GM12892 (cell line): ENCODE results near the gene LBX2.

ENCODE experiments used
- POLR2A ChIP-seq: IDR thresholded peaks from 2 replicates; pipeline ENCODE4 v1.6.1; 2011; ENCODE audit warnings: low read depth, low read length, control low read depth
- TAF1 ChIP-seq: IDR thresholded peaks from 2 replicates; pipeline ENCODE4 v1.6.1; 2011; ENCODE audit warnings: low read depth, mild to moderate bottlenecking, control low read depth, low read length, borderline replicate concordance

DNA sequence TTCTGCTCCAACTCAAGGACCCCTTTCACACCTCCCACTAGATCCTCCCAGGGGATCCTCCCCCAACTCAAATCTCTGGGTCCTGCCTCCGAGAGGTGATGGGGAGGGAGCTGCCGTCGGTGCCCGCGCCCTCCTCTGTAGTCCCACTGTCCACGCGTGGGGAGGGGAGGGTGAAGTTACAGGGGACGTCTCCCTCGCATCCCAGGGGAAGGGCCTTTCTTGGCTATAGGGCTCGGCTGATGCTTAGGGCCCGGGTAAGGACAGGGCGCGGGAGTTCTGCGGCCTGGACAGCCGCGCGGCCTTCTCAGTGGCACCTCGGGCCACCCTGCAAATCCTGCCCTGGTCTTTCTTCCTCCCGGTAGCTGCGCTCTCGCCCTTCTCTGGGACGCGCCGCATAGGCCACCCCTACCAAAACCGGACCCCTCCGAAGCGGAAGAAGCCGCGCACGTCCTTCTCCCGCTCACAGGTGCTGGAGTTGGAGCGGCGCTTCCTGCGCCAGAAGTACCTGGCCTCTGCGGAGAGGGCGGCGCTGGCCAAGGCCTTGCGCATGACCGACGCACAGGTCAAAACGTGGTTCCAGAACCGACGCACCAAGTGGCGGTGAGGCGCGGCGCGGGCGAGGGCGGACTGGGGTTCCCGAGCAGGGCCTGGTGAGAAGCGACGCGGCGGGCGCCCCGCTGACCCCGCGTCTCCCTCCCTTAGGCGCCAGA lies 16.0 kb upstream of the LBX2 start:
- no peak for TF ChIP-seq TAF1
- no peak for TF ChIP-seq POLR2A
